Hepatocyte (in vitro differentiated cells): ENCODE data around the gene GALNT17. TPM values are rescaled to one million over a fixed set of nuclear protein-coding genes. Genes with fewer than 3 reads are reported as not detected.
A peak's percentile ranks its signal among the peaks of the same experiment; 100 is the strongest.

Experiments used
- DNase-seq: peaks from one replicate; pipeline ENCODE4 v3.0.0-alpha.2; 2016; ENCODE audit warnings: low spot score
- H2AFZ ChIP-seq: fragments of 200-600 bp; sonication (generic); 2 replicates; pipeline ENCODE4 v1.6.0; 2016; ENCODE audit warnings: antibody characterized with exemption, mild to moderate bottlenecking
- H3K27ac ChIP-seq: fragments of 200-600 bp; sonication (generic); 2 replicates; pipeline ENCODE4 v1.5.1; 2016; ENCODE audit warnings: mild to moderate bottlenecking
- H3K27me3 ChIP-seq: fragments of 200-600 bp; sonication (generic); 2 replicates; pipeline ENCODE4 v1.6.1; 2016
- H3K36me3 ChIP-seq: fragments of 200-600 bp; sonication (generic); replicated peaks from 2 replicates; pipeline ENCODE4 v1.5.1; 2016; ENCODE audit warnings: low read depth; ENCODE audit not compliant: insufficient read depth
- H3K4me1 ChIP-seq: fragments of 200-600 bp; sonication (generic); 2 replicates; pipeline ENCODE4 v1.5.1; 2016; ENCODE audit warnings: mild to moderate bottlenecking, moderate library complexity; ENCODE audit not compliant: insufficient read depth
- H3K4me2 ChIP-seq: fragments of 200-600 bp; sonication (generic); 2 replicates; pipeline ENCODE4 v1.6.0; 2016
- H3K4me3 ChIP-seq: fragments of 200-600 bp; sonication (generic); 2 replicates; pipeline ENCODE4 v1.5.1; 2016; ENCODE audit warnings: mild to moderate bottlenecking
- H3K79me2 ChIP-seq: fragments of 200-600 bp; sonication (generic); 2 replicates; pipeline ENCODE4 v1.6.0; 2017; ENCODE audit warnings: mild to moderate bottlenecking
- H3K9me2 ChIP-seq: fragments of 200-600 bp; sonication (generic); replicated peaks from 2 replicates; pipeline ENCODE4 v1.6.0; 2017; ENCODE audit warnings: mild to moderate bottlenecking; ENCODE audit not compliant: insufficient read depth
- H3K9me3 ChIP-seq: fragments of 200-600 bp; sonication (generic); 2 replicates; pipeline ENCODE4 v1.5.1; 2016; ENCODE audit warnings: low read depth, mild to moderate bottlenecking
- H4K20me1 ChIP-seq: fragments of 200-600 bp; sonication (generic); 2 replicates; pipeline ENCODE4 v1.6.0; 2016; ENCODE audit warnings: mild to moderate bottlenecking; ENCODE audit not compliant: insufficient read depth, poor library complexity, severe bottlenecking
- CTCF ChIP-seq: fragments of 200-600 bp; sonication (generic); IDR thresholded peaks from 2 replicates; pipeline ENCODE4 v1.5.1; 2016; ENCODE audit warnings: antibody characterized with exemption, mild to moderate bottlenecking; ENCODE audit not compliant: poor library complexity
- EZH2 ChIP-seq: fragments of 200-600 bp; sonication (generic); IDR thresholded peaks from 2 replicates; pipeline ENCODE4 v1.6.1; 2016; ENCODE audit warnings: antibody characterized with exemption, mild to moderate bottlenecking, borderline replicate concordance
- EZH2phosphoT487 ChIP-seq: fragments of 200-600 bp; sonication (generic); IDR thresholded peaks from one replicate; pipeline ENCODE4 v1.6.1; 2018; ENCODE audit warnings: antibody characterized with exemption, mild to moderate bottlenecking, low read depth, moderate library complexity; ENCODE audit not compliant: unreplicated experiment, severe bottlenecking
- WGBS: methylation state at CpG from one replicate; pipeline ENCODE4 v1.1.6; 2016; ENCODE audit warnings: low lambda C conversion rate; ENCODE audit errors: missing lambda C conversion rate; 5-methylcytosine and 5-hydroxymethylcytosine counted together
- polyA plus RNA-seq: library from polyadenylated mRNA; unstranded; fragments of >200 nt; fragmentation: Nextera tagmentation; extraction: Ambion mirVana; gene quantifications from 2 replicates; pipeline ENCODE4 v1.2.1, GENCODE V29; 2016
- total RNA-seq: library from RNA; depleted of rRNA; stranded (reverse); fragments of >200 nt; gene quantifications from 2 replicates; pipeline ENCODE4 v1.2.3, GENCODE V29; 2014

Gene GALNT17
- total and polyA plus RNA-seq, 2 experiments from 2014 or later: 4.3 to 8.1 TPM

- no peaks in the 10 kb centered on the region for H4K20me1 ChIP-seq
- peaks cover 12% of the 10 kb centered on the region for H3K4me1 ChIP-seq
- TF ChIP-seq EZH2phosphoT487: no peak
- no peak for TF ChIP-seq EZH2
- TF ChIP-seq CTCF: no peak
- no peaks in the 10 kb centered on the region for H3K79me2 ChIP-seq
- H3K27me3 ChIP-seq: no peaks in the 10 kb centered on the region
- no peaks in the 10 kb centered on the region for H3K9me2 ChIP-seq
- H3K36me3 ChIP-seq: peaks cover 3% of the 10 kb centered on the region
- no peak overlapping the region for H2AFZ ChIP-seq
- no peak overlapping the region for H3K4me3 ChIP-seq
- H3K27ac ChIP-seq: no peak overlapping the region
- no peak for DNase-seq
- H3K9me3 ChIP-seq: no peaks in the 10 kb centered on the region
- WGBS: 52% methylated on average over 22 of the region's 24 CpGs
- H3K4me2 ChIP-seq: peak overlapping the region; percentile 54
Observed at GRCh38 chr7:71145906-71146901, 14.3 kb downstream of the GALNT17 start.

DNA sequence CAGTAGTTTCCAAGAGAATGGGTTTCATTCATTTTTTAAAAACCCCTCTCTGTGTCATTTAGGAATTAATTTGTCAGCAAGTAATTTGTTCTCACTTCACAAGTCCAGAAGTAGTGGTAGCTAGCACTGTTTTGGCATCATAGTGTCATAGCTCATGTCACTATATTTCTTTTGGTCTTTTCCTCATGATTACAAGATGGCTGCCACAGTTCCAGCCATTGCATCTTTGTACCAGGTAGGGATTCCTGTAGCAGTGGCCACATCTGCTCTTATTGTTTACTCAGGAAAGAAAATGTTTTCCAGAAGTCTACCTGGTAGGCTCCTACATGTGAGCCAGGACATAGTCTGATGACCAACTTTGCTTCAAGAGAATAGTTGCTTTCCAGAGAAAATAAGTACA lies 16.2 kb downstream of the GALNT17 start:
- Histone ChIP-seq H3K9me3 (no peaks in the 10 kb centered on the region), H3K79me2 (no peaks in the 10 kb centered on the region), H3K36me3 (peaks cover 3% of the 10 kb centered on the region), H3K4me1 (peaks cover 12% of the 10 kb centered on the region), H3K9me2 (no peaks in the 10 kb centered on the region), H3K27ac (no peak overlapping the region), H3K27me3 (no peaks in the 10 kb centered on the region), H4K20me1 (no peaks in the 10 kb centered on the region), H3K4me2 (no peak overlapping the region), H3K4me3 (no peak overlapping the region), H2AFZ (no peak overlapping the region)
- no peak for DNase-seq
- no peak for TF ChIP-seq EZH2phosphoT487
- TF ChIP-seq CTCF: no peak
- no peak for TF ChIP-seq EZH2

GRCh38 chr7:71155236-71155635 lies 23.3 kb downstream of the GALNT17 start:
- no peaks in the 10 kb centered on the region for H3K27me3 ChIP-seq
- TF ChIP-seq EZH2phosphoT487 (no peak), CTCF (no peak), EZH2 (no peak)

More at GRCh38 chr7:71155236-71155635, 23.3 kb downstream of the GALNT17 start:
- no peak overlapping the region for H3K27ac ChIP-seq
- no peaks in the 10 kb centered on the region for H3K9me3 ChIP-seq
- H3K9me2 ChIP-seq: no peaks in the 10 kb centered on the region
- H4K20me1 ChIP-seq: no peaks in the 10 kb centered on the region
- no peak overlapping the region for H2AFZ ChIP-seq
- no peaks in the 10 kb centered on the region for H3K4me1 ChIP-seq
- H3K4me2 ChIP-seq: no peak overlapping the region
- no peak for DNase-seq
- no peaks in the 10 kb centered on the region for H3K36me3 ChIP-seq
- H3K79me2 ChIP-seq: no peaks in the 10 kb centered on the region
- no peak overlapping the region for H3K4me3 ChIP-seq
- WGBS: 94% methylated on average over 9 of the region's 9 CpGs
